ENCODE results near the gene CALCOCO1. TPM values are rescaled to one million over a fixed set of nuclear protein-coding genes. Genes with fewer than 3 reads are reported as not detected.

Gene CALCOCO1
- total and polyA plus RNA-seq, 10 of the 15 experiments (the other 5 are each of a cell fraction or from before 2014, with no cell fraction given): 2.8 to 55.9 (median 13.7) TPM

GRCh38 chr12:53675701-53676607 lies 51.3 kb downstream of the CALCOCO1 start, which contains the start of gene ATP5MC2 (continued):
- TF ChIP-seq GABPA (IDR thresholded peaks at IDR 0.05; ENCODE audit: low read depth) (no peak), ELK1 (IDR thresholded peaks at IDR 0.05; ENCODE audit: low read depth, low read length) (no peak), RELB (IDR thresholded peaks at IDR 0.05; ENCODE audit: low read depth) (peak; percentile 85), STAT3 (IDR thresholded peaks at IDR 0.05; ENCODE audit: low read depth, low read length) (no peak), NBN (IDR thresholded peaks at IDR 0.05) (peak; percentile 96), TCF3 (IDR thresholded peaks at IDR 0.05; ENCODE audit: borderline replicate concordance, insufficient read depth, low read depth, low read length) (no peak), ZNF622 (IDR thresholded peaks at IDR 0.05) (no peak), ZNF207 (IDR thresholded peaks at IDR 0.05; ENCODE audit: borderline replicate concordance) (peak; percentile 81; the same call in 1 of the 2 replicates), SMAD1 (IDR thresholded peaks at IDR 0.05; ENCODE audit: low read depth, partially characterized antibody) (peak; percentile 57), USF1 (IDR thresholded peaks at IDR 0.05; ENCODE audit: borderline replicate concordance, extremely low read length, insufficient read depth, low read depth, low read length) (no peak), SKIL (IDR thresholded peaks at IDR 0.05; ENCODE audit: low read depth, poor library complexity, severe bottlenecking) (peak; percentile 61), HSF1 (IDR thresholded peaks at IDR 0.05; ENCODE audit: low read depth, low read length) (peak; percentile 68; the same call in 1 of the 2 replicates), MYC (IDR thresholded peaks at IDR 0.05; ENCODE audit: insufficient read depth, insufficient read length, insufficient replicate concordance, low read length, severe bottlenecking) (peak; percentile 92), ZNF592 (IDR thresholded peaks at IDR 0.05) (peak; percentile 98)

All from GM12878 (cell line).